ENCODE data around the gene ADGRG6.

Gene ADGRG6

GRCh38 chr6:142301651-142302391 lies at the start of gene ADGRG6:
TSS of gene ADGRG6 (plus strand) at chr6:142302007. CDS start at chr6:142302330, 323 bp downstream.
- H3K4me1 Mint-ChIP-seq: peaks cover 13% of the 10 kb centered on the region
- H3K9me3 Mint-ChIP-seq: no peaks in the 10 kb centered on the region
- H3K27ac Mint-ChIP-seq: peak within 1 kb of the TSS; percentile 15
- no peaks in the 10 kb centered on the region for H3K36me3 Mint-ChIP-seq
- H3K4me3 Mint-ChIP-seq: peak within 1 kb of the TSS; percentile 84
- H3K27me3 Mint-ChIP-seq: peaks cover 7% of the 10 kb centered on the region

DNA sequence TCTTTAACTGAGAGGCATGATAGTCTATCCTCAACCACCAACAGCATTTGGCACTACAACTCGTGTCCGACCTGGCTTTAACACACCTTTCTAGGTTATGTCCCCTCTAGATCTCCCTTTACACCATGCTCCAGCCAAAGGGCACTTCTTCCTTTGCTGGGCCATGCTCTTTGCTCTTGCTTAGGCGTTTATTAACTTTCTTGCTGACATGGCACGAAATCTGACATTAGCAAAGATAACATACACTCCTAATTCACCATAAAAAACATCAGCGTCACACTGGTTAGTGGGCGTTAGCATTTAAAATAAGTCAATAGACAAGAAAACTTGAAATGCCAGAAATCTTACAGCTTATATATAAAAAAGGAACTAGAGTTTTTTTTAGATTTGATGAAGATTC lies 47.3 kb upstream of the ADGRG6 start:
- no peaks in the 10 kb centered on the region for H3K36me3 Mint-ChIP-seq
- no peak overlapping the region for H3K4me3 Mint-ChIP-seq
- H3K27ac Mint-ChIP-seq: no peak overlapping the region

GRCh38 chr6:142255785-142256184 lies 46.0 kb upstream of the ADGRG6 start:
- Mint-ChIP-seq H3K4me1 (no peaks in the 10 kb centered on the region), H3K27me3 (no peaks in the 10 kb centered on the region), H3K4me3 (no peak overlapping the region), H3K9me3 (no peaks in the 10 kb centered on the region), H3K36me3 (no peaks in the 10 kb centered on the region), H3K27ac (no peak overlapping the region)

More for the DNA sequence above, 47.3 kb upstream of the ADGRG6 start:
- H3K9me3 Mint-ChIP-seq: no peaks in the 10 kb centered on the region
- no peaks in the 10 kb centered on the region for H3K4me1 Mint-ChIP-seq
- H3K27me3 Mint-ChIP-seq: no peaks in the 10 kb centered on the region

DNA sequence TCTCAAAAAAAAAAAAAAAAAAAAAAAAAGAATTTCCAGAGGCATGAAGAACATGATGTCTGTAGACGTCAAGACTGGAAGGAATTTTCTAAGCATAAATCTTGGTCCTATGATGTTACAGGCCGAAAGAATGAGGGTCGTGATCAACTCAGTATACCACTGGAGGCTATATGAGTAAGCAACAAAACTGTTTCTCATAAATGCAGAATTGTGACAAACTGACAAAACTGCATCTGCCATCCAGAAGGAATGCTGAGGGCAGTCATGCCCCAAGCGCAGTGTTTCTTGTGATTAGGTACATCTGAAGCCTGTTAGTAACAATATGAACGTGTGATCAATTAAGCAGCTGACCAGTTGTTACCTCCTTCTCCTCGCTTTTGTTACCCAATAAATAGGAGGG lies 43.5 kb upstream of the ADGRG6 start:
- H3K4me1 Mint-ChIP-seq: no peaks in the 10 kb centered on the region
- H3K27me3 Mint-ChIP-seq: no peaks in the 10 kb centered on the region
- H3K9me3 Mint-ChIP-seq: no peaks in the 10 kb centered on the region
- no peaks in the 10 kb centered on the region for H3K36me3 Mint-ChIP-seq
- H3K4me3 Mint-ChIP-seq: no peak overlapping the region
- no peak overlapping the region for H3K27ac Mint-ChIP-seq

GRCh38 chr6:142258757-142259156 lies 43.0 kb upstream of the ADGRG6 start:
- Mint-ChIP-seq H3K27ac (no peak overlapping the region), H3K27me3 (no peaks in the 10 kb centered on the region), H3K9me3 (no peaks in the 10 kb centered on the region), H3K36me3 (no peaks in the 10 kb centered on the region), H3K4me1 (no peaks in the 10 kb centered on the region), H3K4me3 (no peak overlapping the region)

- Mint-ChIP-seq H3K4me3 (no peak overlapping the region), H3K36me3 (no peaks in the 10 kb centered on the region), H3K4me1 (no peaks in the 10 kb centered on the region), H3K27me3 (no peaks in the 10 kb centered on the region), H3K9me3 (no peaks in the 10 kb centered on the region), H3K27ac (no peak overlapping the region)
Measured at GRCh38 chr6:142260748-142261147, 41.1 kb upstream of the ADGRG6 start.

- Mint-ChIP-seq H3K36me3 (no peaks in the 10 kb centered on the region), H3K27me3 (no peaks in the 10 kb centered on the region), H3K4me1 (no peaks in the 10 kb centered on the region), H3K4me3 (no peak overlapping the region), H3K27ac (no peak overlapping the region), H3K9me3 (no peaks in the 10 kb centered on the region)
Measured at GRCh38 chr6:142262231-142262630, 39.6 kb upstream of the ADGRG6 start.

DNA sequence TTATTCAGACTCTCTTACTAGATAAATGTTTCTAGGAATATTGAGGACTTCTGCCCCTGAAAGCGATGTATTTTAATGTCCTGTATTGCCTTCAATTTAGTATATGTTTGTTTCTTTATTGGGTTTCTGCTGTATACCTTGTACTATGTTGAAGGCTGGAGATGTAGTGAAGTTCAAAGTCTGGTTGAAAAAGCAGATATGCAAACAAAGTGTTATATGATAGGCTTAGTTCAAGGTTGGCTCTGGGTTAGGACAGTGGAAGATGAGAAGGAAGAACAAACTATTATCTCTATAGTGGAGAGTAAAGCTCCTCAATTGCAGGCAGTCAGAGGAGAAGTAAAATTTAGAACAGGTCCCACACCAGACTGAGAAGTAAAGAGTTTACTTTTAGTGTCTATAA lies 36.3 kb upstream of the ADGRG6 start:
- no peak overlapping the region for H3K4me3 Mint-ChIP-seq

DNA sequence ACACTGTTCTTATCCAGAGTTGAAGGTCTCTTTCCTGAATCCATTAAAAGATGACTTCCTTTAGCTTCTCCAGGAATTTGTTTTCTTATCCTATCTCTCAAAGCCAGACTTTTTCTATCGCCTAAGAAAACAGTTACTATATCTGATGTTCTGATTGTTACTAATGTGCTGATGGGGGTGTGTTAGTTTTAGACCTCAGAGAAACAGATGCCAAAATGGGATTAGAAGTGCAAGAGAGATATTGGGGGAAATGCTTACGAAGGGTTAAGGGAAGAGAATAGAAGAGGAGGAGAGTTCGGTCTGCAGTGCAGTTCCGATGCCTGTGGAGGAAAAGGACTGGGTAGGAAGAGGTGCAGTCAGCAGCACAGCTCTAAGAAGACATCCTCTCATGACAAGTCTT lies 35.7 kb upstream of the ADGRG6 start:
- Mint-ChIP-seq H3K27me3 (no peaks in the 10 kb centered on the region), H3K36me3 (no peaks in the 10 kb centered on the region), H3K27ac (no peak overlapping the region), H3K4me3 (no peak overlapping the region), H3K9me3 (no peaks in the 10 kb centered on the region), H3K4me1 (no peaks in the 10 kb centered on the region)

More for the DNA sequence above, 36.3 kb upstream of the ADGRG6 start:
- H3K27ac Mint-ChIP-seq: no peak overlapping the region
- no peaks in the 10 kb centered on the region for H3K36me3 Mint-ChIP-seq
- no peaks in the 10 kb centered on the region for H3K27me3 Mint-ChIP-seq
- no peaks in the 10 kb centered on the region for H3K4me1 Mint-ChIP-seq
- no peaks in the 10 kb centered on the region for H3K9me3 Mint-ChIP-seq

DNA sequence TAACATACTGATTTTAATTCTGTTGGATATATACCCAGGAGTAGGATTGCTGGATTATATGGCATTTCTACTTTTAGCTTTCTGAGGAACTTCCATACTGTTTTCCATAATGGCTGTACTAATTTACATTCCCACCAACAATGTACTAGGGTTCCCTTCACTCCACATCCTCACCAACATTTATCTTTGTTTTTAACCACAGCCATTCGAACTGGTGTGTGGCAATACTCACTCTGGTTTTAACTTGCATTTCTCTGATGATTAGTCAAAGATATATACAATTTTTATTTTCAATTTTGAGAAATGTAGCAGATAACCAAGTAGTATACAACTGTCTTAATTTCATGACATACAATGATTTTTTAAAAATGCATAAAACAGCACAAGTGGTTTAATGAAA lies 30.3 kb upstream of the ADGRG6 start:
- H3K4me1 Mint-ChIP-seq: no peaks in the 10 kb centered on the region
- H3K27ac Mint-ChIP-seq: no peak overlapping the region
- no peaks in the 10 kb centered on the region for H3K9me3 Mint-ChIP-seq
- peaks cover 2% of the 10 kb centered on the region for H3K27me3 Mint-ChIP-seq
- H3K36me3 Mint-ChIP-seq: no peaks in the 10 kb centered on the region
- no peak overlapping the region for H3K4me3 Mint-ChIP-seq

- H3K9me3 Mint-ChIP-seq: no peaks in the 10 kb centered on the region
- no peak overlapping the region for H3K4me3 Mint-ChIP-seq
- H3K36me3 Mint-ChIP-seq: no peaks in the 10 kb centered on the region
- H3K27me3 Mint-ChIP-seq: peaks cover 3% of the 10 kb centered on the region
- H3K4me1 Mint-ChIP-seq: no peaks in the 10 kb centered on the region
- no peak overlapping the region for H3K27ac Mint-ChIP-seq
Measured at GRCh38 chr6:142274656-142275055, 27.2 kb upstream of the ADGRG6 start.

DNA sequence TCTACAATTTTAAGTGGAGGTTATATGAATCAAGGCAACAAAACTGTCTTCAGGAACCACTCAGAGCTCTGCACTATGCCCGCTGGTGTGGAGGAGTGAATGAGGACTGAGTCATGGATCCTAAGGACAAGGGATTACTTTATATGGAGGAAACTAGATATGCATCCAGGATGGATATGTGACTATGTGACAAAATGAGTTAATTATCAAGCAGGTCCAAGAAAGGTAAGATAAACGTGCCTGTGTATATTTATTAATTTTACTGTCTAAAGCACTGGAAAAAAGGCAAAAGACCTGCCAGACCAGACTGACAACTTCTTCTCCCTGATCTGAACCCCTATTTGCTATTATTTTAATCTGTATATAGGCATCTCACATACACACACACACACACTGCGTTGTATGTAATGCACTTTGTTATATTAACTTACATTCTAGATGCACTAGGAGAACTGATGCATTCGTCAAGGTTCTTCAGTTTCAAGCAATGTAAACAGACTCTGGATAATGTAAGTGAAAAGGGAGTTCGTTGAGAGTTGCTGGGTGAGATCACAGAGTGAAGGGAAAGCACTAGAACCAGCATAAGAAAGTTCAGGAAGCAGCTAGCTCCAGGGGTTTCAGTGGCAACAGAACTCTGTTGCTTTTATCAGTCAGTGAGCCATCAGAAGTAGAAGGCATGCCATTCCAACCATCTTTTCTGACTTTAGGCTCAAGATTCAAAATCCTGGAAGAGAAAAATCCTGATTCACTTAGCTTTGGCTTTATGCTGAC lies 26.4 kb upstream of the ADGRG6 start:
- Mint-ChIP-seq H3K27ac (no peak overlapping the region), H3K4me3 (no peak overlapping the region), H3K4me1 (no peaks in the 10 kb centered on the region), H3K27me3 (peaks cover 3% of the 10 kb centered on the region), H3K36me3 (no peaks in the 10 kb centered on the region), H3K9me3 (no peaks in the 10 kb centered on the region)

GRCh38 chr6:142276256-142276655 lies 25.6 kb upstream of the ADGRG6 start:
- Mint-ChIP-seq H3K4me1 (no peaks in the 10 kb centered on the region), H3K27ac (no peak overlapping the region), H3K27me3 (peaks cover 6% of the 10 kb centered on the region), H3K36me3 (no peaks in the 10 kb centered on the region), H3K9me3 (no peaks in the 10 kb centered on the region), H3K4me3 (no peak overlapping the region)

DNA sequence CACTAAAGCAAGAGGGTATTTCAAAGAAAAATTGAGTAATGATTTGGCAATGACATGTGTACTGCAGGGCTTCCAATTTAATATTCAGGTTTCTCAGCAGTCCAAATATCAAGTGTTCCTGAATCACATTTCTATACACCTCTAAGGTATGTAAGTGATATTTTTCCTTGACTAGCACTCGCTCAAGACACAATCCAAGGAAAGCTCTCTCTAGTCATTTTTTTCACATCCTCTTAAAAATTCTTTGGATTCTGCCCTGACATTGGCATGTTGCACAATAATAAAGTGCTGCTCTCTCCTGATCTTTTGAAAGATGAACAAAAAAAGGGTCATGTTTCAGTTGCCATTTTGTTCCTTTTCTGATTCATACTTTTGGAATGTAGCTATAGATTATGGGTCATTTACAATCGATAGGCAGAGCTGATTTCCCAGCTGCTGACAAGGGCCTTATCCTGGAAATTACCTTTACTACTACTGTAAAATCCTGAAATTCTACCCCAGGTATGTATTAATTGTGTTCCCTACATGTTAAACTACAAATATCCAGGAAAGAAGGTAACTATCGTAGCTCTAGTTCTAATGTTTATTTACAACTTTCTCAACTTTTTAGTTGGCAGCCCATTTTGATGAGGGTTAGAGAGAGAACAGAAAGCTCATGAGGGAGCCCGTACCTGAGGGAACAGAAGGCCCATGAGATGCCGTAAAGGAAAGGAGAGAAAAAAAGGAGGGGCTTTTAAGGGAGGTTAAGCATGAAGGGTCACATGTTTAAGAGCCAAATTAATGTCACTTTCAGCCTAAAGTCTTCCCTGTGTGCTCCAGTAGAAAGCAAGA lies 22.2 kb upstream of the ADGRG6 start:
- no peaks in the 10 kb centered on the region for H3K9me3 Mint-ChIP-seq
- peaks cover 5% of the 10 kb centered on the region for H3K27me3 Mint-ChIP-seq
- no peaks in the 10 kb centered on the region for H3K36me3 Mint-ChIP-seq
- H3K4me1 Mint-ChIP-seq: no peaks in the 10 kb centered on the region
- H3K27ac Mint-ChIP-seq: no peak overlapping the region
- no peak overlapping the region for H3K4me3 Mint-ChIP-seq

GRCh38 chr6:142280265-142280664 lies 21.5 kb upstream of the ADGRG6 start:
- no peaks in the 10 kb centered on the region for H3K4me1 Mint-ChIP-seq
- no peaks in the 10 kb centered on the region for H3K36me3 Mint-ChIP-seq
- H3K27ac Mint-ChIP-seq: no peak overlapping the region

DNA sequence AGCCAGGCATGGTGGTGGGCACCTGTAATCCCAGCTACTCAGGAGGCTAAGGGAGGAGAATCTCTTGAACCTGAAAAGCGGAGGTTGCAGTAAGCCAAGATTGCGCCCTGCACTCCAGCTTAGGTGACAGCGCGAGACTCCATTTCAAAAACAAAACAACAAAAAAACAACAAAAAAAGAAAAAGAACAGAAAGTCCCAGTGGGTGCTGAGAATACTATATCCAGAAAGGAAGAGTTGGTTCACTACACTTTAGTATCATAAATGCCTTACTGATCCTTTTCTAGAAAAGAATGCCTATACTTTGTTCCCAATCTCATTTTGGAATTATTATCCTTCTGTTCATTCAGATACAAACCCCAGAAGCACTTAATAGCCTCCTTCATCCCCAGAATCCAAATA lies 20.9 kb upstream of the ADGRG6 start:
- no peaks in the 10 kb centered on the region for H3K9me3 Mint-ChIP-seq
- H3K36me3 Mint-ChIP-seq: no peaks in the 10 kb centered on the region
- H3K4me1 Mint-ChIP-seq: no peaks in the 10 kb centered on the region
- no peak overlapping the region for H3K4me3 Mint-ChIP-seq
- no peak overlapping the region for H3K27ac Mint-ChIP-seq
- peaks cover 5% of the 10 kb centered on the region for H3K27me3 Mint-ChIP-seq

More at GRCh38 chr6:142280265-142280664, 21.5 kb upstream of the ADGRG6 start:
- no peaks in the 10 kb centered on the region for H3K9me3 Mint-ChIP-seq
- no peak overlapping the region for H3K4me3 Mint-ChIP-seq
- peaks cover 5% of the 10 kb centered on the region for H3K27me3 Mint-ChIP-seq
